ENCODE results near the gene GCC2.

The GCC2 gene

GRCh38 chr2:108460345-108461037 is 11.5 kb downstream of the GCC2 start:
- Histone ChIP-seq H3K36me3 (ENCODE audit: control insufficient read depth, insufficient read depth, low read length) (peaks cover 14% of the 10 kb centered on the region), H3K4me3 (replicated peaks; ENCODE audit: low read depth, low read length) (no peak overlapping the region), H3K27me3 (replicated peaks; ENCODE audit: control insufficient read depth, insufficient read depth, low read length) (no peaks in the 10 kb centered on the region)
- DNase-seq (ENCODE audit: extremely low read depth, insufficient read length), result no peak
- TF ChIP-seq, protein P1, sequence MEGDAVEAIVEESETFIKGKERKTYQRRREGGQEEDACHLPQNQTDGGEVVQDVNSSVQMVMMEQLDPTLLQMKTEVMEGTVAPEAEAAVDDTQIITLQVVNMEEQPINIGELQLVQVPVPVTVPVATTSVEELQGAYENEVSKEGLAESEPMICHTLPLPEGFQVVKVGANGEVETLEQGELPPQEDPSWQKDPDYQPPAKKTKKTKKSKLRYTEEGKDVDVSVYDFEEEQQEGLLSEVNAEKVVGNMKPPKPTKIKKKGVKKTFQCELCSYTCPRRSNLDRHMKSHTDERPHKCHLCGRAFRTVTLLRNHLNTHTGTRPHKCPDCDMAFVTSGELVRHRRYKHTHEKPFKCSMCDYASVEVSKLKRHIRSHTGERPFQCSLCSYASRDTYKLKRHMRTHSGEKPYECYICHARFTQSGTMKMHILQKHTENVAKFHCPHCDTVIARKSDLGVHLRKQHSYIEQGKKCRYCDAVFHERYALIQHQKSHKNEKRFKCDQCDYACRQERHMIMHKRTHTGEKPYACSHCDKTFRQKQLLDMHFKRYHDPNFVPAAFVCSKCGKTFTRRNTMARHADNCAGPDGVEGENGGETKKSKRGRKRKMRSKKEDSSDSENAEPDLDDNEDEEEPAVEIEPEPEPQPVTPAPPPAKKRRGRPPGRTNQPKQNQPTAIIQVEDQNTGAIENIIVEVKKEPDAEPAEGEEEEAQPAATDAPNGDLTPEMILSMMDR (IDR thresholded peaks at IDR 0.05; ENCODE audit: insufficient read depth, low read length, poor library complexity, severe bottlenecking), result no peak

DNA sequence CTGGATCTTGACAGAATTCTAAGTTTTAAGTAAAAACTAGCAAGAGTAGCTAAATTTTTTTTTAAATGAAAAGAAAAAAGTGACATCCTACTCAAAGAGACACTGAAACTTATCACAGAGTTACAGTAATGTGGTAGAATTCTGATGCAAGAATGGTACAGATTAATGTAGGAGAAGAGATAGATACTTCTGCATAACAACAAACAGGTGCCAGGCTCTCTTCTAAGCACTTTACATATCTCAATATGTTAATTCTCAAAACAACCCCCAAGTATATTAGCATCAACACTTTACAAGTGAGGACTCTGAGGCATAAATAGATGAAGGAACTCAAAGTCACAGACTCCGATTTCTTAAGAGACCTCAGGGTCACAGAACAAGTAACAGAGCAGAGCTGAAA is 28.1 kb downstream of the GCC2 start:
- Histone ChIP-seq H3K27me3 (replicated peaks; ENCODE audit: control insufficient read depth, insufficient read depth, low read length) (no peaks in the 10 kb centered on the region), H3K36me3 (ENCODE audit: control insufficient read depth, insufficient read depth, low read length) (no peaks in the 10 kb centered on the region; the same call in 1 of the 2 replicates), H3K4me3 (replicated peaks; ENCODE audit: low read depth, low read length) (no peak overlapping the region)
- DNase-seq (ENCODE audit: extremely low read depth, insufficient read length), result no peak
- TF ChIP-seq, protein P1 (IDR thresholded peaks at IDR 0.05; ENCODE audit: insufficient read depth, low read length, poor library complexity, severe bottlenecking), result no peak

- Histone ChIP-seq H3K27me3 (replicated peaks; ENCODE audit: control insufficient read depth, insufficient read depth, low read length) (no peaks in the 10 kb centered on the region), H3K4me3 (replicated peaks; ENCODE audit: low read depth, low read length) (no peak overlapping the region), H3K36me3 (ENCODE audit: control insufficient read depth, insufficient read depth, low read length) (peaks cover 3% of the 10 kb centered on the region; the same call in 1 of the 2 replicates)
- TF ChIP-seq, protein P1 (IDR thresholded peaks at IDR 0.05; ENCODE audit: insufficient read depth, low read length, poor library complexity, severe bottlenecking), result no peak
- DNase-seq (ENCODE audit: extremely low read depth, insufficient read length), result no peak
Observed at GRCh38 chr2:108485253-108485652, 36.2 kb downstream of the GCC2 start.

- Histone ChIP-seq H3K4me3 (replicated peaks; ENCODE audit: low read depth, low read length) (no peak overlapping the region), H3K27me3 (replicated peaks; ENCODE audit: control insufficient read depth, insufficient read depth, low read length) (no peaks in the 10 kb centered on the region), H3K36me3 (ENCODE audit: control insufficient read depth, insufficient read depth, low read length) (peaks cover 5% of the 10 kb centered on the region)
- TF ChIP-seq, protein P1 (IDR thresholded peaks at IDR 0.05; ENCODE audit: insufficient read depth, low read length, poor library complexity, severe bottlenecking), result no peak
- no peak for DNase-seq (ENCODE audit: extremely low read depth, insufficient read length)
Observed at GRCh38 chr2:108490506-108491122, 41.6 kb downstream of the GCC2 start.

DNA sequence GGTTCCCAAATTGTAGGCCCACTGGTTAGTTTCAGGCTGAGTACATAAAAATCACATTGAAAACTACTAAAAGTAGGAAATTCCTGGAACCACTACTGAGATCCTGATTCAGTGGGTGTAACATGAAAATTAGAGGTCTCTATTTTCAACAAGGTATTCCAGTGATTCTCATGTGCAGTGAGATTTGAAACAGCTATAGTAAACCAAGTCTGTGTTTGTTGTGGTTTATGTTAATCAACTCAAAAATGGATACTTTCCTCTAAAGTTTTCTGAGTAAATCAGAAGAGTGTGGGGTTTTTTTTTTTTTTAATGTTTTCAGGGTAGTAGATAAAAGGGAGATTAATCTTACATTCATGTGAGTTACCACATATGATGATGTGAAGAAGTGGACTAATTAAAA is 42.8 kb downstream of the GCC2 start:
- DNase-seq (ENCODE audit: extremely low read depth, insufficient read length), result no peak
- Histone ChIP-seq H3K36me3 (ENCODE audit: control insufficient read depth, insufficient read depth, low read length) (peaks cover 4% of the 10 kb centered on the region), H3K4me3 (replicated peaks; ENCODE audit: low read depth, low read length) (no peak overlapping the region), H3K27me3 (replicated peaks; ENCODE audit: control insufficient read depth, insufficient read depth, low read length) (no peaks in the 10 kb centered on the region)
- TF ChIP-seq, protein P1 (IDR thresholded peaks at IDR 0.05; ENCODE audit: insufficient read depth, low read length, poor library complexity, severe bottlenecking), result no peak

Data from GM06990 (cell line).